ENCODE measurements around the gene TMEM87B. TPM values are rescaled to one million over a fixed set of nuclear protein-coding genes. Genes with fewer than 3 reads are reported as not detected.
"Not testable (repeated sequence)": the region's sequence is repeated elsewhere in the genome, so short reads cannot be mapped to it uniquely, and the experiment has no call there.

Gene TMEM87B
- total RNA-seq, 1 donor, result 6.2 TPM

GRCh38 chr2:112032689-112033465 is 22.2 kb upstream of the TMEM87B start:
- peak in 1 of 3 donors; percentile 35 for DNase-seq (ENCODE audit: low read depth in 2 of 3, low spot score in 2 of 3)

- no peak for DNase-seq (ENCODE audit: low read depth in 2 of 3, low spot score in 2 of 3)
Measured at GRCh38 chr2:112033600-112033999, 21.5 kb upstream of the TMEM87B start.

GRCh38 chr2:112034924-112035323 is 20.1 kb upstream of the TMEM87B start:
- DNase-seq (ENCODE audit: low read depth in 2 of 3, low spot score in 2 of 3), result no peak

- no peak for DNase-seq (ENCODE audit: low read depth in 2 of 3, low spot score in 2 of 3)
Measured at GRCh38 chr2:112035786-112036185, 19.3 kb upstream of the TMEM87B start.

GRCh38 chr2:112039556-112039955 is 15.5 kb upstream of the TMEM87B start:
- not testable (repeated sequence) for DNase-seq (ENCODE audit: low read depth in 2 of 3, low spot score in 2 of 3)

GRCh38 chr2:112040066-112040465 is 15.0 kb upstream of the TMEM87B start:
- not testable (repeated sequence) for DNase-seq (ENCODE audit: low read depth in 2 of 3, low spot score in 2 of 3)

- not testable (repeated sequence) for DNase-seq (ENCODE audit: low read depth in 2 of 3, low spot score in 2 of 3)
Measured at GRCh38 chr2:112041460-112041859, 13.6 kb upstream of the TMEM87B start.

- DNase-seq (ENCODE audit: low read depth in 2 of 3, low spot score in 2 of 3), result no peak
Measured at GRCh38 chr2:112045446-112046014, 9.5 kb upstream of the TMEM87B start.

- no peak for DNase-seq (ENCODE audit: low read depth in 2 of 3, low spot score in 2 of 3)
Measured at GRCh38 chr2:112046231-112046630, 8.8 kb upstream of the TMEM87B start.

- no peak for DNase-seq (ENCODE audit: low read depth in 2 of 3, low spot score in 2 of 3)
Measured at GRCh38 chr2:112047537-112048235, 7.4 kb upstream of the TMEM87B start.

GRCh38 chr2:112048236-112048592 is 6.9 kb upstream of the TMEM87B start:
- DNase-seq (ENCODE audit: low read depth in 2 of 3, low spot score in 2 of 3), result no peak

- DNase-seq (ENCODE audit: low read depth in 2 of 3, low spot score in 2 of 3), result peak in 2 of 3 donors; percentile 53 to 81
Measured at GRCh38 chr2:112048887-112049286, 6.2 kb upstream of the TMEM87B start.

- DNase-seq (ENCODE audit: low read depth in 2 of 3, low spot score in 2 of 3), result no peak
Measured at GRCh38 chr2:112050316-112050715, 4.8 kb upstream of the TMEM87B start.

GRCh38 chr2:112053917-112054846 is 887 bp upstream of the TMEM87B start:
- DNase-seq (ENCODE audit: low read depth in 2 of 3, low spot score in 2 of 3), result peak; percentile 92 to 99 (median 98)

GRCh38 chr2:112055730-112056625 is 909 bp downstream of the TMEM87B start:
- DNase-seq (ENCODE audit: low read depth in 2 of 3, low spot score in 2 of 3), result peak in 2 of 3 donors; percentile 62 to 70

- DNase-seq (ENCODE audit: low read depth in 2 of 3, low spot score in 2 of 3), result no peak
Measured at GRCh38 chr2:112056626-112056987, 1.5 kb downstream of the TMEM87B start.

GRCh38 chr2:112059671-112060070 is 4.6 kb downstream of the TMEM87B start:
- no peak for DNase-seq (ENCODE audit: low read depth in 2 of 3, low spot score in 2 of 3)

GRCh38 chr2:112061299-112061698 is 6.2 kb downstream of the TMEM87B start:
- no peak for DNase-seq (ENCODE audit: low read depth in 2 of 3, low spot score in 2 of 3)

GRCh38 chr2:112061840-112062239 is 6.8 kb downstream of the TMEM87B start:
- no peak for DNase-seq (ENCODE audit: low read depth in 2 of 3, low spot score in 2 of 3)

- no peak for DNase-seq (ENCODE audit: low read depth in 2 of 3, low spot score in 2 of 3)
Measured at GRCh38 chr2:112062894-112063293, 7.8 kb downstream of the TMEM87B start.

All from hematopoietic multipotent progenitor cell (in vitro differentiated cells).